ENCODE results near the gene DNASE1L3. TPM values are rescaled to one million over a fixed set of nuclear protein-coding genes. Genes with fewer than 3 reads are reported as not detected.
A peak's percentile ranks its signal among the peaks of the same experiment; 100 is the strongest.

Gene DNASE1L3
- polyA plus RNA-seq, 2 of the 4 experiments (the other 2 are of a cell fraction) = 0.19 TPM; not detected in 1

GRCh38 chr3:58192069-58192468 lies 18.7 kb downstream of the DNASE1L3 start:
- H3K4me1 ChIP-seq = peaks cover 12% of the 10 kb centered on the region
- ChIA-PET CTCF (interaction anchor here (0.6 to 5.7 kb wide), 3 partner anchors 12 to 25 kb away, joined by 3 to 38 read pairs (median 4); no protein-coding TSS in a partner anchor), POLR2A (no interaction called here)
- no peaks in the 10 kb centered on the region for H3K9me3 ChIP-seq
- no peak overlapping the region for H3K4me2 ChIP-seq
- FAIRE-seq (no peak), ATAC-seq (no peak), DNase-seq (ENCODE audit: low read depth in 1 of 2, low spot score in 1 of 2) (no peak)
- WGBS (ENCODE audit: missing lambda C conversion rate) = 85% methylated on average over 5 of the region's 5 CpGs
- TF ChIP-seq FOSB (CRISPR knock-in tag; IDR thresholded peaks at IDR 0.05) (no peak), CHD2 (IDR thresholded peaks at IDR 0.05; ENCODE audit: low read length, partially characterized antibody) (no peak), KDM1A (IDR thresholded peaks at IDR 0.05; ENCODE audit: low read depth) (no peak)
- H3K4me3 ChIP-seq = no peak overlapping the region
- no peak overlapping the region for H3K27ac ChIP-seq

DNA sequence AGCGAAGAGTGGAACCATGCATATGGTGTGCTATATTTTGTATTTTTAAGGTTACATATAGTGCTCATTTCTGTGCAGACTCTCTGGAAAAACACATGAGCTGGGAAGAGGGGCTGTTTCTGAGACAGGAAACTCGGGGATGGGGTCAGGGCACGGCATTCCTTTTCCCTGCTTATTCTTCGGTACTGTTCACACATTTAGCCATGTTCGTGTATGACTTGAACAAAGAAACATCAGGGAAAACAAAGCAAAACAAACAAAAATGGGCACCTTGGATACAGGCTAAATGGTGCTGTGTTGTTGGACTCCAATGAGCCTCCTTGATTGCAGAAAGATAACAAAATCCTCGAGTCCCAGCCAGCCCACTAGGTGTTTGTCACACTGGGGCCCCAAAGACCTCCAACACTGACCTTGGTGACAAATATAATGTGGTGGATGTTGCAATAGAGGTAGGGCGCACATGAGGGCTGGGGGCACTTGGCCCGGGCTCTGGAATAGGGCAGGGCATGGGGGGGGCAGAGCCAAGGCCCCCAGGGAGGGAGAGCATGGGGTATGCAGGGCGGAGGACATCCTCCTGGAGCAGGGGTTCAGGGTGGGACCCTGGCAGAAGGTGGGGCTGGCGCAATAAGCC lies 19.3 kb downstream of the DNASE1L3 start:
- Histone ChIP-seq H3K27ac (no peak overlapping the region), H3K4me1 (peaks cover 12% of the 10 kb centered on the region), H3K9me3 (no peaks in the 10 kb centered on the region), H3K4me3 (no peak overlapping the region), H3K4me2 (no peak overlapping the region)
- TF ChIP-seq POLR2AphosphoS2 (conservative IDR thresholded peaks at IDR 0.05; ENCODE audit: low read length) = peak; percentile 65; the same call in 1 of the 2 replicates
- TF ChIP-seq MAFK (IDR thresholded peaks at IDR 0.05; ENCODE audit: partially characterized antibody) = no peak
- WGBS (ENCODE audit: missing lambda C conversion rate) = 48% methylated on average over 10 of the region's 10 CpGs
- ChIA-PET POLR2A (no interaction called here), CTCF (interaction anchor here (0.6 to 9.0 kb wide), 8 partner anchors 13 to 224 kb away, joined by 3 to 172 read pairs (median 4); partner anchors contain the start of genes DNASE1L3, HTD2 and RPP14)
- FAIRE-seq (no peak), DNase-seq (ENCODE audit: low read depth in 1 of 2, low spot score in 1 of 2) (no peak), ATAC-seq (no peak)

- DNase-seq (ENCODE audit: low read depth in 1 of 2, low spot score in 1 of 2) (no peak), ATAC-seq (no peak), FAIRE-seq (no peak)
- Histone ChIP-seq H3K4me3 (no peak overlapping the region), H3K4me2 (no peak overlapping the region), H3K27ac (no peak overlapping the region), H3K9me3 (no peaks in the 10 kb centered on the region), H3K4me1 (peaks cover 12% of the 10 kb centered on the region)
- TF ChIP-seq RCOR1 (IDR thresholded peaks at IDR 0.05; ENCODE audit: low read depth, low read length) (no peak), CBX8 (IDR thresholded peaks at IDR 0.05) (no peak), BHLHE40 (IDR thresholded peaks at IDR 0.05; ENCODE audit: low read depth, low read length) (no peak), CBX2 (IDR thresholded peaks at IDR 0.05; ENCODE audit: borderline replicate concordance, low read depth) (no peak), HMGXB4 (CRISPR knock-in tag; IDR thresholded peaks at IDR 0.05; ENCODE audit: borderline replicate concordance) (no peak), ZSCAN20 (CRISPR knock-in tag; IDR thresholded peaks at IDR 0.05) (no peak), HOXB13 (CRISPR knock-in tag; IDR thresholded peaks at IDR 0.05; ENCODE audit: low read depth) (no peak), HEYL (CRISPR knock-in tag; IDR thresholded peaks at IDR 0.05) (no peak), HOXB5 (CRISPR knock-in tag; IDR thresholded peaks at IDR 0.05) (no peak), ZNF302 (CRISPR knock-in tag; IDR thresholded peaks at IDR 0.05) (no peak), CHD4 (IDR thresholded peaks at IDR 0.05; ENCODE audit: borderline replicate concordance) (no peak), GATA3 (IDR thresholded peaks at IDR 0.05; ENCODE audit: borderline replicate concordance) (no peak), BCL3 (IDR thresholded peaks at IDR 0.05) (no peak)
- TF ChIP-seq, protein P1, sequence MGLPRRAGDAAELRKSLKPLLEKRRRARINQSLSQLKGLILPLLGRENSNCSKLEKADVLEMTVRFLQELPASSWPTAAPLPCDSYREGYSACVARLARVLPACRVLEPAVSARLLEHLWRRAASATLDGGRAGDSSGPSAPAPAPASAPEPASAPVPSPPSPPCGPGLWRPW (IDR thresholded peaks at IDR 0.05) = no peak
- TF ChIP-seq, protein P2, sequence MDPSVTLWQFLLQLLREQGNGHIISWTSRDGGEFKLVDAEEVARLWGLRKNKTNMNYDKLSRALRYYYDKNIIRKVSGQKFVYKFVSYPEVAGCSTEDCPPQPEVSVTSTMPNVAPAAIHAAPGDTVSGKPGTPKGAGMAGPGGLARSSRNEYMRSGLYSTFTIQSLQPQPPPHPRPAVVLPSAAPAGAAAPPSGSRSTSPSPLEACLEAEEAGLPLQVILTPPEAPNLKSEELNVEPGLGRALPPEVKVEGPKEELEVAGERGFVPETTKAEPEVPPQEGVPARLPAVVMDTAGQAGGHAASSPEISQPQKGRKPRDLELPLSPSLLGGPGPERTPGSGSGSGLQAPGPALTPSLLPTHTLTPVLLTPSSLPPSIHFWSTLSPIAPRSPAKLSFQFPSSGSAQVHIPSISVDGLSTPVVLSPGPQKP (IDR thresholded peaks at IDR 0.05; ENCODE audit: low read depth, low read length) = no peak
- TF ChIP-seq, protein P3, sequence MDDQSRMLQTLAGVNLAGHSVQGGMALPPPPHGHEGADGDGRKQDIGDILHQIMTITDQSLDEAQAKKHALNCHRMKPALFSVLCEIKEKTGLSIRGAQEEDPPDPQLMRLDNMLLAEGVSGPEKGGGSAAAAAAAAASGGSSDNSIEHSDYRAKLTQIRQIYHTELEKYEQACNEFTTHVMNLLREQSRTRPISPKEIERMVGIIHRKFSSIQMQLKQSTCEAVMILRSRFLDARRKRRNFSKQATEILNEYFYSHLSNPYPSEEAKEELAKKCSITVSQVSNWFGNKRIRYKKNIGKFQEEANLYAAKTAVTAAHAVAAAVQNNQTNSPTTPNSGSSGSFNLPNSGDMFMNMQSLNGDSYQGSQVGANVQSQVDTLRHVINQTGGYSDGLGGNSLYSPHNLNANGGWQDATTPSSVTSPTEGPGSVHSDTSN (IDR thresholded peaks at IDR 0.05) = no peak
- ChIA-PET POLR2A (no interaction called here), CTCF (interaction anchor here (0.6 to 9.0 kb wide), 7 partner anchors 14 to 332 kb away, joined by 3 to 172 read pairs (median 5); partner anchors contain the start of genes DNASE1L3, HTD2 and RPP14)
- 86% methylated on average over 4 of the region's 4 CpGs for WGBS (ENCODE audit: missing lambda C conversion rate)
Observed at GRCh38 chr3:58190882-58191281, 19.9 kb downstream of the DNASE1L3 start.

Data from A549 (cell line).